ENCODE measurements around the gene RETN.

GRCh38 chr19:7679771-7680605 lies 11.1 kb downstream of the RETN start:
- TF ChIP-seq ESRRG (CRISPR knock-in tag; IDR thresholded peaks at IDR 0.05) (no peak), ZNF565 (CRISPR knock-in tag; conservative IDR thresholded peaks at IDR 0.05; ENCODE audit: low read depth) (no peak), CSDC2 (CRISPR knock-in tag; IDR thresholded peaks at IDR 0.05) (no peak), ZC3H10 (CRISPR knock-in tag; IDR thresholded peaks at IDR 0.05) (no peak), ARNTL (CRISPR knock-in tag; IDR thresholded peaks at IDR 0.05; ENCODE audit: borderline replicate concordance, low read depth) (no peak), CREB5 (CRISPR knock-in tag; IDR thresholded peaks at IDR 0.05; ENCODE audit: low read depth) (no peak), TCF4 (CRISPR knock-in tag; IDR thresholded peaks at IDR 0.05; ENCODE audit: borderline replicate concordance) (no peak), ZFP3 (CRISPR knock-in tag; IDR thresholded peaks at IDR 0.05) (no peak), GLIS3 (CRISPR knock-in tag; IDR thresholded peaks at IDR 0.05) (no peak), ISL1 (CRISPR knock-in tag; IDR thresholded peaks at IDR 0.05) (no peak)
- TF ChIP-seq, protein P1, sequence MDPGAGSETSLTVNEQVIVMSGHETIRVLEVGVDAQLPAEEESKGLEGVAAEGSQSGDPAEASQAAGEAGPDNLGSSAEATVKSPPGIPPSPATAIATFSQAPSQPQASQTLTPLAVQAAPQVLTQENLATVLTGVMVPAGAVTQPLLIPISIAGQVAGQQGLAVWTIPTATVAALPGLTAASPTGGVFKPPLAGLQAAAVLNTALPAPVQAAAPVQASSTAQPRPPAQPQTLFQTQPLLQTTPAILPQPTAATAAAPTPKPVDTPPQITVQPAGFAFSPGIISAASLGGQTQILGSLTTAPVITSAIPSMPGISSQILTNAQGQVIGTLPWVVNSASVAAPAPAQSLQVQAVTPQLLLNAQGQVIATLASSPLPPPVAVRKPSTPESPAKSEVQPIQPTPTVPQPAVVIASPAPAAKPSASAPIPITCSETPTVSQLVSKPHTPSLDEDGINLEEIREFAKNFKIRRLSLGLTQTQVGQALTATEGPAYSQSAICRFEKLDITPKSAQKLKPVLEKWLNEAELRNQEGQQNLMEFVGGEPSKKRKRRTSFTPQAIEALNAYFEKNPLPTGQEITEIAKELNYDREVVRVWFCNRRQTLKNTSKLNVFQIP (CRISPR knock-in tag; IDR thresholded peaks at IDR 0.05; ENCODE audit: borderline replicate concordance, low read depth) = no peak

Measured in SK-N-SH treated with all-trans-retinoic acid at 6 μM for 48 hours (cell line).